HEK293 (cell line): ENCODE results near the gene HHAT.

Source experiments
- CTCF ChIP-seq: fragments of 450-650 bp; formaldehyde crosslinking; IDR thresholded peaks from 2 replicates; pipeline ENCODE4 v1.5.1; 2016; ENCODE audit warnings: missing biosample characterization, missing genetic modification characterization
- HOXA7 ChIP-seq: sonication (generic); formaldehyde crosslinking; IDR thresholded peaks from 2 replicates; pipeline ENCODE4 v1.8.1; 2022; ENCODE audit warnings: missing genetic modification reagents, borderline replicate concordance
- KLF10 ChIP-seq: fragments of 450-650 bp; IDR thresholded peaks from 2 replicates; pipeline ENCODE4 v1.5.1; 2018; ENCODE audit warnings: missing biosample characterization, mild to moderate bottlenecking, missing genetic modification characterization
- KLF17 ChIP-seq: fragments of 450-650 bp; formaldehyde crosslinking; IDR thresholded peaks from 2 replicates; pipeline ENCODE4 v1.5.1; 2016; ENCODE audit warnings: missing biosample characterization, missing genetic modification characterization
- KLF9 ChIP-seq: fragments of 450-650 bp; formaldehyde crosslinking; IDR thresholded peaks from 2 replicates; pipeline ENCODE4 v1.5.1; 2016; ENCODE audit warnings: missing biosample characterization, missing genetic modification characterization, low read depth
- PRDM1 ChIP-seq: fragments of 450-650 bp; formaldehyde crosslinking; IDR thresholded peaks from 2 replicates; pipeline ENCODE4; 2016; ENCODE audit warnings: missing biosample characterization, missing genetic modification characterization
- RBAK ChIP-seq: fragments of 450-650 bp; formaldehyde crosslinking; IDR thresholded peaks from 2 replicates; pipeline ENCODE4 v1.5.1; 2016; ENCODE audit warnings: missing biosample characterization, missing genetic modification characterization
- REST ChIP-seq: fragments of 450-650 bp; formaldehyde crosslinking; IDR thresholded peaks from 2 replicates; pipeline ENCODE4 v1.5.1; 2016; ENCODE audit warnings: missing biosample characterization, missing genetic modification characterization
- SALL2 ChIP-seq: fragments of 450-650 bp; formaldehyde crosslinking; IDR thresholded peaks from 2 replicates; pipeline ENCODE4 v1.5.0; 2017; ENCODE audit warnings: missing biosample characterization, mild to moderate bottlenecking, missing genetic modification characterization, borderline replicate concordance
- WT1 ChIP-seq: fragments of 450-650 bp; formaldehyde crosslinking; IDR thresholded peaks from 2 replicates; pipeline ENCODE4 v1.5.1; 2016; ENCODE audit warnings: missing biosample characterization, missing genetic modification characterization
- ZBTB10 ChIP-seq: fragments of 450-650 bp; formaldehyde crosslinking; IDR thresholded peaks from 2 replicates; pipeline ENCODE4 v1.5.1; 2016; ENCODE audit warnings: missing biosample characterization, missing genetic modification characterization
- ZBTB17 ChIP-seq: fragments of 450-650 bp; formaldehyde crosslinking; IDR thresholded peaks from 2 replicates; pipeline ENCODE4 v1.5.1; 2016; ENCODE audit warnings: missing biosample characterization, missing genetic modification characterization
- ZBTB7A ChIP-seq: fragments of 450-650 bp; formaldehyde crosslinking; IDR thresholded peaks from 2 replicates; pipeline ENCODE4 v1.5.1; 2016; ENCODE audit warnings: low read depth, missing biosample characterization, missing genetic modification characterization
- ZBTB8A ChIP-seq: fragments of 450-650 bp; formaldehyde crosslinking; IDR thresholded peaks from 2 replicates; pipeline ENCODE4 v1.5.1; 2016; ENCODE audit warnings: missing biosample characterization, missing genetic modification characterization
- ZNF132 ChIP-seq: fragments of 450-650 bp; formaldehyde crosslinking; IDR thresholded peaks from 2 replicates; pipeline ENCODE4 v1.5.1; 2017; ENCODE audit warnings: missing biosample characterization, missing genetic modification characterization, borderline replicate concordance
- ZNF157 ChIP-seq: fragments of 450-650 bp; formaldehyde crosslinking; IDR thresholded peaks from 2 replicates; pipeline ENCODE4 v1.5.1; 2016; ENCODE audit warnings: missing biosample characterization, missing genetic modification characterization
- ZNF184 ChIP-seq: fragments of 450-650 bp; IDR thresholded peaks from 2 replicates; pipeline ENCODE4 v1.5.1; 2018; ENCODE audit warnings: missing biosample characterization, mild to moderate bottlenecking, missing genetic modification characterization
- ZNF19 ChIP-seq: fragments of 450-650 bp; formaldehyde crosslinking; IDR thresholded peaks from 2 replicates; pipeline ENCODE4; 2016; ENCODE audit warnings: missing biosample characterization, missing genetic modification characterization, low read depth
- ZNF24 ChIP-seq: fragments of 450-650 bp; formaldehyde crosslinking; IDR thresholded peaks from 2 replicates; pipeline ENCODE4 v1.5.1; 2016; ENCODE audit warnings: missing biosample characterization, missing genetic modification characterization
- ZNF514 ChIP-seq: fragments of 450-650 bp; formaldehyde crosslinking; IDR thresholded peaks from 2 replicates; pipeline ENCODE4 v1.5.1; 2016; ENCODE audit warnings: missing biosample characterization, missing genetic modification characterization
- ZNF596 ChIP-seq: fragments of 450-650 bp; IDR thresholded peaks from 2 replicates; pipeline ENCODE4 v1.5.0; 2018; ENCODE audit warnings: missing biosample characterization, mild to moderate bottlenecking, missing genetic modification characterization, moderate library complexity
- ZNF623 ChIP-seq: fragments of 450-650 bp; formaldehyde crosslinking; IDR thresholded peaks from 2 replicates; pipeline ENCODE4 v1.5.1; 2016; ENCODE audit warnings: missing biosample characterization, missing genetic modification characterization
- ZNF626 ChIP-seq: fragments of 450-650 bp; sonication (Bioruptor Pico); formaldehyde crosslinking; IDR thresholded peaks from 2 replicates; pipeline ENCODE4 v1.5.1; 2018; ENCODE audit warnings: missing biosample characterization, missing genetic modification characterization, inconsistent platforms
- ZNF639 ChIP-seq: fragments of 450-650 bp; formaldehyde crosslinking; IDR thresholded peaks from 2 replicates; pipeline ENCODE4 v1.5.1; 2016; ENCODE audit warnings: missing biosample characterization, missing genetic modification characterization
- ZNF776 ChIP-seq: fragments of 450-650 bp; formaldehyde crosslinking; IDR thresholded peaks from 2 replicates; pipeline ENCODE4 v1.5.0; 2017; ENCODE audit warnings: missing biosample characterization, missing genetic modification characterization, borderline replicate concordance
- ZNF837 ChIP-seq: fragments of 450-650 bp; formaldehyde crosslinking; IDR thresholded peaks from 2 replicates; pipeline ENCODE4 v1.5.1; 2016; ENCODE audit warnings: missing biosample characterization, missing genetic modification characterization
- ZNF843 ChIP-seq: fragments of 450-650 bp; formaldehyde crosslinking; IDR thresholded peaks from 2 replicates; pipeline ENCODE4 v1.5.1; 2016; ENCODE audit warnings: missing biosample characterization, missing genetic modification characterization
- ZSCAN16 ChIP-seq: fragments of 450-650 bp; formaldehyde crosslinking; IDR thresholded peaks from 2 replicates; pipeline ENCODE4 v1.5.1; 2016; ENCODE audit warnings: missing biosample characterization, missing genetic modification characterization

The HHAT gene

GRCh38 chr1:210292231-210292871 lies 36.4 kb upstream of the HHAT start (continued):
- TF ChIP-seq ZBTB10 (tag by site-specific recombination), result peak; percentile 61
- TF ChIP-seq ZBTB8A (tag by site-specific recombination), result peak; percentile 93
- no peak for TF ChIP-seq ZNF19 (tag by site-specific recombination)
- no peak for TF ChIP-seq ZNF132 (tag by site-specific recombination)
- no peak for TF ChIP-seq ZNF514 (tag by site-specific recombination)
- no peak for TF ChIP-seq PRDM1 (tag by site-specific recombination)
- TF ChIP-seq ZNF184 (tag by site-specific recombination), result no peak
- no peak for TF ChIP-seq ZNF843 (tag by site-specific recombination)
- no peak for TF ChIP-seq ZNF596 (tag by site-specific recombination)
- no peak for TF ChIP-seq ZBTB7A (tag by site-specific recombination)
- no peak for TF ChIP-seq ZNF626 (tag by site-specific recombination)
- TF ChIP-seq HOXA7 (CRISPR knock-in tag), result no peak
- no peak for TF ChIP-seq ZNF837 (tag by site-specific recombination)
- no peak for TF ChIP-seq ZNF776 (tag by site-specific recombination)
- no peak for TF ChIP-seq RBAK (tag by site-specific recombination)
- peak; percentile 63 for TF ChIP-seq KLF17 (tag by site-specific recombination)
- no peak for TF ChIP-seq ZSCAN16 (tag by site-specific recombination)
- no peak for TF ChIP-seq REST (tag by site-specific recombination)
- TF ChIP-seq WT1, result 0 out of 2 replicates have a peak, but pooled peaks have one; percentile 36
- no peak for TF ChIP-seq ZNF639 (tag by site-specific recombination)
- no peak for TF ChIP-seq SALL2
- TF ChIP-seq ZBTB17 (tag by site-specific recombination), result peak; percentile 75
- TF ChIP-seq ZNF24 (tag by site-specific recombination), result peak; percentile 60; the same call in 1 of the 2 replicates
- TF ChIP-seq KLF9 (tag by site-specific recombination), result peak; percentile 51; the same call in 1 of the 2 replicates
- no peak for TF ChIP-seq ZNF623 (tag by site-specific recombination)
- TF ChIP-seq ZNF157 (tag by site-specific recombination), result no peak
- no peak for TF ChIP-seq KLF10 (tag by site-specific recombination)
- TF ChIP-seq CTCF (tag by site-specific recombination), result peak; percentile 83
